Epithelial cell of esophagus (primary cell): Measurements from ENCODE around the gene HSD17B14.
"Not testable (repeated sequence)": the region's sequence is repeated elsewhere in the genome, so short reads cannot be mapped to it uniquely, and the experiment has no call there.

Experiments
- DNase-seq: peaks from one replicate; pipeline ENCODE4 v3.0.0; 2010; ENCODE audit warnings: low read depth
- H3K4me3 ChIP-seq: 2 replicates; pipeline ENCODE4 v1.5.1; 2011; ENCODE audit warnings: mild to moderate bottlenecking, low read length, control low read depth
- TF ChIP-seq, protein P1 (sequence below): IDR thresholded peaks from 2 replicates; pipeline ENCODE4 v1.5.1; 2011; ENCODE audit warnings: low read depth, mild to moderate bottlenecking, low read length, control low read depth, inconsistent platforms; ENCODE audit not compliant: insufficient read depth; ENCODE audit errors: missing control alignments

The HSD17B14 gene

DNA sequence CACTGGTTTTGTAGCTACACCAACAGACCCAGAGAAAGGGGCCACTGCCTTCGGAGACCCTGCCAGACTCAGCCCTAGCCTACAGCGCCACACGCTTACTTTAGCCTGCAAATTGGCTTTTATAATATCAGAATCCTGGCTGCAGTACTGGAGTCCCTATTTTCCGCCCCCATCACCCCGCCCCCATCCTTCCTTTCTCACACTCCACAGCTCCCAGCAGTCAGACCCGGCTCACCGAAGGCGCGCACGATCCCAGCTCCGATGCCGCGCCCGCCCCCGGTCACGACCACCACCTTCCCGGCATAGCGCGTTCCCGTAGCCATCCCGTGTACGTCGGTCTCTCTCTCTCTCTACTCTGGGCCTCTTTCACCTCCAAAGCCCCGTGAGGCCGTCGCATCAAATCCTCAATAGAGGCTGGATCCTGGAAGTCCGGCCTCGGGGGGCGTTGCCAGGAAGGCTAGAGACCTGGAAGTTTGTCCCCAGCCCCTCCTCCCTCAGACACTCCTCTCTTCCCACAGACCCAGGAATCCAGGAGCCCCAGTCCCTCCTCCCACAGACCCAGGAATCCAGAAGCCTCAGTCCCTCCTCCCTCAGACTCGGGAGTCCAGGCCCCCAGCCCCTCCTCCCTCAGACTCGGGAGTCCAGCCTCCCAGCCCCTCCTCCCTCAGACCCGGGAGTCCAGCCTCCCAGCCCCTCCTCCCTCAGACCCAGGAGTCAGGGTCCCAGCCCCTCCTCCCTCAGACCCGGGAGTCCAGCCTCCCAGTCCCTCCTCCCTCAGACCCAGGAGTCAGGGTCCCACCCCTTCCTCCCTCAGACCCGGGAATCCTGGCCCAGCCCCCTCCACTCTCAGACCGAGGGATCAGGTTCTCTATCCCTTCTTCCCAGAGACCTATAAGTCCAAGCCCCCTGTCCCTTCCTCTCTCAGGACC is at the start of gene HSD17B14:
Gene HSD17B14, minus strand, starts transcription at position 403 of the 929 bp plus-strand sequence. Its CDS starts 80 bp downstream, at position 323.
- TF ChIP-seq, protein P1, sequence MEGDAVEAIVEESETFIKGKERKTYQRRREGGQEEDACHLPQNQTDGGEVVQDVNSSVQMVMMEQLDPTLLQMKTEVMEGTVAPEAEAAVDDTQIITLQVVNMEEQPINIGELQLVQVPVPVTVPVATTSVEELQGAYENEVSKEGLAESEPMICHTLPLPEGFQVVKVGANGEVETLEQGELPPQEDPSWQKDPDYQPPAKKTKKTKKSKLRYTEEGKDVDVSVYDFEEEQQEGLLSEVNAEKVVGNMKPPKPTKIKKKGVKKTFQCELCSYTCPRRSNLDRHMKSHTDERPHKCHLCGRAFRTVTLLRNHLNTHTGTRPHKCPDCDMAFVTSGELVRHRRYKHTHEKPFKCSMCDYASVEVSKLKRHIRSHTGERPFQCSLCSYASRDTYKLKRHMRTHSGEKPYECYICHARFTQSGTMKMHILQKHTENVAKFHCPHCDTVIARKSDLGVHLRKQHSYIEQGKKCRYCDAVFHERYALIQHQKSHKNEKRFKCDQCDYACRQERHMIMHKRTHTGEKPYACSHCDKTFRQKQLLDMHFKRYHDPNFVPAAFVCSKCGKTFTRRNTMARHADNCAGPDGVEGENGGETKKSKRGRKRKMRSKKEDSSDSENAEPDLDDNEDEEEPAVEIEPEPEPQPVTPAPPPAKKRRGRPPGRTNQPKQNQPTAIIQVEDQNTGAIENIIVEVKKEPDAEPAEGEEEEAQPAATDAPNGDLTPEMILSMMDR: no peak
- H3K4me3 ChIP-seq: peak within 1 kb of the TSS; percentile 30
- no peak for DNase-seq

DNA sequence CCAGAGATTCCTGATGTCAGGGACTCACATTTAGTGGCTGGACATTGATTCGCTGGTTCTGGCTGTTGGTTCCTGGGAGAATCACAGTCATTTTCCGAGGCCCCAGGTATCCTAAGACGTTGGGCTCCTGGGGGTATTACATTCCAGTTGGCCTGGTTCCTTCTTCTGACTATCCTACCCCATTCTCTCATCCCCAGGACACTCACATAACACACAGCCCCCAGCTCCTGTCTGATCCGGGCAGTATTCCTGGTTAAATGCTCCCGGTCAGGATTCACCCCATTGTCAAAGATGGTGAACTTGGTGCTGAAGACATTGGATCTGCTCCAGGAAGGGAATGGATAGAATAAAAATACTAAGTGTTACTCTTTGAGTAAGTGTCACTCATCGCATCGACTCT is 47.4 kb upstream of the HSD17B14 start:
- no peak for DNase-seq
- no peak overlapping the region for H3K4me3 ChIP-seq
- TF ChIP-seq, protein P1: no peak

GRCh38 chr19:48881741-48882657 is 45.7 kb upstream of the HSD17B14 start:
- peak; percentile 40 for DNase-seq
- no peak overlapping the region for H3K4me3 ChIP-seq
- TF ChIP-seq, protein P1: no peak

DNA sequence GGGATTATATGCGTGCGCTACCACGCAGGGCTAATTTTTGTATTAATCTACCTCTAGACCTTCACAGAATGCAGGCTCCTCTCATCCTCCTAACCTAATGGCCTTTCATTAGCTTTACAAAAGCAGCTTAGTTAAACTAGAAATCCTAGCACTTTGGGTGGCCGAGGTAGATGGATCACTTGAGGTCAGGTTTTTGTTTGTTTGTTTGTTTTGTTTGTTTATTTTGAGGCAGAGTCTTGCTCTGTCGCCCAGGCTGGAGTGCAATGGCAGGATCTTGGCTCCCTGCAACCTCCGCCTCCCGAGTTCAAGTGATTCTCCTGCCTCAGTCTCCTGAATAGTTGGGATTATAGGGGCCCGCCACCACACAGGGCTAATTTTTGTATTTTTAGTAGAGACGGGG is 43.4 kb upstream of the HSD17B14 start:
- DNase-seq, H3K4me3 ChIP-seq: not testable (repeated sequence)

DNA sequence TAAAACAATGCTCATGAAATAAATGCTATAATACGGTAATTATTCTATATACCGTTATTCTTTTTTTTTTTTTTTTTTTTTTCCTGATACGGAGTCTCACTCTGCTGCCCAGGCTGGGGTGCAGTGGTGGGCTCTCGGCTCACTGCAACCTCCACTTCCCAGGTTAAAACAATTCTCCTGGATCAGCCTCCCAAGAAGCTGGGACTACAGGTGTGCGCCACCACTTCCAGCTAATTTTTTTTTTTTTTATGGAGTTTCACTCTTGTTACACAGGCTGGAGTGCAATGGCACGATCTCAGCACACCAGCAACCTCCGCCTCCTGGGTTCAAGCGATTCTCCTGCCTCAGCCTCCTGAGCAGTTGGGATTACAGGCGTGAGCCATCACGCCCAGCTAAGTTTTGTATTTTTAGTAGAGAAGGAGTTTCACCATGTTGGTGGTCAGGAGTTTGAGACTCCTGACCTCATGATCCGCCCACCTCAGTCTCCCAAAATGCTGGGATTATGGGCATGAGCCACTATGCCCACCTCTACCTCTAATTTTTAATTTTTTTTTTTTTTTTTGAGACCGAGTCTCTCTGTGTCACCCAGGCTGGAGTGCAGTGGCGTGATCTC is 42.8 kb upstream of the HSD17B14 start:
- DNase-seq: no peak
- TF ChIP-seq, protein P1: no peak
- H3K4me3 ChIP-seq: no peak overlapping the region

- no peak for DNase-seq
- TF ChIP-seq, protein P1: no peak
- no peak overlapping the region for H3K4me3 ChIP-seq
These were observed 42.1 kb upstream of the HSD17B14 start for GRCh38 chr19:48878196-48879024.
